ENCODE data around the gene MAP3K7CL.

The MAP3K7CL gene

GRCh38 chr21:29186246-29186645, 55.8 kb downstream of the MAP3K7CL start:
- ChIA-PET POLR2A (interaction anchor here (0.6 kb wide), 1 partner anchor 10 kb away, joined by 3 read pairs; no protein-coding TSS in a partner anchor), CTCF (interaction anchor here (0.9 to 1.5 kb wide), 3 partner anchors 9 to 10 kb away, joined by 3 to 6 read pairs (median 4); no protein-coding TSS in a partner anchor)
- TF ChIP-seq CTCF (IDR thresholded peaks at IDR 0.05; ENCODE audit: control extremely low read depth, extremely low read depth, low read depth, missing control alignments), result no peak
- no peak for DNase-seq (ENCODE audit: extremely low spot score)

GRCh38 chr21:29187944-29188343, 57.5 kb downstream of the MAP3K7CL start:
- CTCF ChIA-PET, result interaction anchor here (0.9 to 1.5 kb wide), 4 partner anchors 8 to 183 kb away, joined by 3 to 6 read pairs (median 4); no protein-coding TSS in a partner anchor
- no peak for DNase-seq (ENCODE audit: extremely low spot score)

GRCh38 chr21:29189353-29189752, 58.9 kb downstream of the MAP3K7CL start:
- CTCF ChIA-PET, result interaction anchor here (0.8 kb wide), 1 partner anchor 16 kb away, joined by 3 read pairs; no protein-coding TSS in a partner anchor
- DNase-seq (ENCODE audit: extremely low spot score), result no peak
- TF ChIP-seq CTCF (IDR thresholded peaks at IDR 0.05; ENCODE audit: control extremely low read depth, extremely low read depth, low read depth, missing control alignments), result no peak
- POLR2A ChIA-PET, result no interaction called here

More at GRCh38 chr21:29187944-29188343, 57.5 kb downstream of the MAP3K7CL start:
- TF ChIP-seq CTCF (IDR thresholded peaks at IDR 0.05; ENCODE audit: control extremely low read depth, extremely low read depth, low read depth, missing control alignments), result no peak
- POLR2A ChIA-PET, result no interaction called here

GRCh38 chr21:29190923-29191331, 60.5 kb downstream of the MAP3K7CL start:
- no peak for DNase-seq (ENCODE audit: extremely low spot score)
- CTCF ChIA-PET, result interaction anchor here (1.1 to 2.2 kb wide), 3 partner anchors 9 to 17 kb away, joined by 3 to 9 read pairs (median 3); no protein-coding TSS in a partner anchor
- POLR2A ChIA-PET, result no interaction called here
- TF ChIP-seq CTCF (IDR thresholded peaks at IDR 0.05; ENCODE audit: control extremely low read depth, extremely low read depth, low read depth, missing control alignments), result no peak

GRCh38 chr21:29193072-29193471, 62.6 kb downstream of the MAP3K7CL start:
- ChIA-PET CTCF (interaction anchor here (1.2 to 3.5 kb wide), 2 partner anchors 11 to 183 kb away, joined by 3 to 8 read pairs; no protein-coding TSS in a partner anchor), POLR2A (no interaction called here)
- TF ChIP-seq CTCF (IDR thresholded peaks at IDR 0.05; ENCODE audit: control extremely low read depth, extremely low read depth, low read depth, missing control alignments), result no peak
- no peak for DNase-seq (ENCODE audit: extremely low spot score)

- no peak for DNase-seq (ENCODE audit: extremely low spot score)
- CTCF ChIA-PET, result interaction anchor here (1.2 to 3.5 kb wide), 5 partner anchors 9 to 182 kb away, joined by 3 to 8 read pairs (median 3); no protein-coding TSS in a partner anchor
- no peak for TF ChIP-seq CTCF (IDR thresholded peaks at IDR 0.05; ENCODE audit: control extremely low read depth, extremely low read depth, low read depth, missing control alignments)
- POLR2A ChIA-PET, result no interaction called here
These were observed 63.5 kb downstream of the MAP3K7CL start for GRCh38 chr21:29193901-29194300.

Data from GM10248 (cell line).